Neuron (in vitro differentiated cells): ENCODE measurements around the gene THADA.

Experiments
- H2AFZ ChIP-seq: one replicate; pipeline ENCODE4 v1.6.1; 2013; ENCODE audit warnings: low read depth, mild to moderate bottlenecking, inconsistent platforms, low read length, moderate library complexity
- H3K27me3 ChIP-seq: one replicate; pipeline ENCODE4 v1.6.1; 2013; ENCODE audit warnings: low read length; ENCODE audit not compliant: insufficient read depth
- H3K36me3 ChIP-seq: one replicate; pipeline ENCODE4 v1.6.1; 2013; ENCODE audit warnings: low read length; ENCODE audit not compliant: insufficient read depth
- H3K4me1 ChIP-seq: one replicate; pipeline ENCODE4 v1.6.1; 2013; ENCODE audit warnings: low read length; ENCODE audit not compliant: insufficient read depth
- H3K4me3 ChIP-seq: 2 replicates; pipeline ENCODE4 v1.5.1; 2013; ENCODE audit warnings: mild to moderate bottlenecking, low read length, moderate library complexity
- H3K9me3 ChIP-seq: one replicate; pipeline ENCODE4 v1.6.1; 2013; ENCODE audit warnings: low read length

THADA gene

GRCh38 chr2:43493954-43494353, 101.9 kb downstream of the THADA start:
- H3K4me1 ChIP-seq: no peaks in the 10 kb centered on the region
- H2AFZ ChIP-seq: no peak overlapping the region
- H3K4me3 ChIP-seq: no peak overlapping the region
- H3K36me3 ChIP-seq: peaks cover 6% of the 10 kb centered on the region
- no peaks in the 10 kb centered on the region for H3K27me3 ChIP-seq
- H3K9me3 ChIP-seq: no peaks in the 10 kb centered on the region

GRCh38 chr2:43491065-43491639, 104.7 kb downstream of the THADA start:
- Histone ChIP-seq H3K4me3 (no peak overlapping the region), H3K4me1 (no peaks in the 10 kb centered on the region), H3K9me3 (no peaks in the 10 kb centered on the region), H2AFZ (no peak overlapping the region), H3K27me3 (no peaks in the 10 kb centered on the region), H3K36me3 (no peaks in the 10 kb centered on the region)

GRCh38 chr2:43490252-43490786, 105.5 kb downstream of the THADA start:
- no peaks in the 10 kb centered on the region for H3K36me3 ChIP-seq
- no peaks in the 10 kb centered on the region for H3K27me3 ChIP-seq
- no peak overlapping the region for H3K4me3 ChIP-seq
- no peaks in the 10 kb centered on the region for H3K9me3 ChIP-seq
- no peak overlapping the region for H2AFZ ChIP-seq
- H3K4me1 ChIP-seq: no peaks in the 10 kb centered on the region

GRCh38 chr2:43488737-43489136, 107.1 kb downstream of the THADA start:
- Histone ChIP-seq H3K36me3 (no peaks in the 10 kb centered on the region), H3K4me3 (no peak overlapping the region), H2AFZ (no peak overlapping the region), H3K27me3 (no peaks in the 10 kb centered on the region), H3K9me3 (no peaks in the 10 kb centered on the region), H3K4me1 (peaks cover 3% of the 10 kb centered on the region)

- H3K4me1 ChIP-seq: peaks cover 3% of the 10 kb centered on the region
- no peaks in the 10 kb centered on the region for H3K9me3 ChIP-seq
- H3K4me3 ChIP-seq: no peak overlapping the region
- H3K27me3 ChIP-seq: no peaks in the 10 kb centered on the region
- H2AFZ ChIP-seq: no peak overlapping the region
- H3K36me3 ChIP-seq: no peaks in the 10 kb centered on the region
Measured at GRCh38 chr2:43486603-43487002, 109.2 kb downstream of the THADA start.

GRCh38 chr2:43484323-43484930, 111.4 kb downstream of the THADA start:
- Histone ChIP-seq H3K27me3 (no peaks in the 10 kb centered on the region), H3K4me3 (no peak overlapping the region), H3K36me3 (no peaks in the 10 kb centered on the region), H2AFZ (no peak overlapping the region), H3K4me1 (peaks cover 6% of the 10 kb centered on the region), H3K9me3 (no peaks in the 10 kb centered on the region)

GRCh38 chr2:43482961-43483360, 112.9 kb downstream of the THADA start:
- no peaks in the 10 kb centered on the region for H3K27me3 ChIP-seq
- H3K4me3 ChIP-seq: no peak overlapping the region
- no peaks in the 10 kb centered on the region for H3K36me3 ChIP-seq
- H3K4me1 ChIP-seq: peaks cover 6% of the 10 kb centered on the region
- H2AFZ ChIP-seq: no peak overlapping the region
- H3K9me3 ChIP-seq: no peaks in the 10 kb centered on the region

GRCh38 chr2:43481927-43482542, 113.8 kb downstream of the THADA start:
- Histone ChIP-seq H3K27me3 (no peaks in the 10 kb centered on the region), H3K36me3 (no peaks in the 10 kb centered on the region), H3K4me3 (no peak overlapping the region), H3K4me1 (peaks cover 6% of the 10 kb centered on the region), H3K9me3 (no peaks in the 10 kb centered on the region), H2AFZ (no peak overlapping the region)

GRCh38 chr2:43480874-43481273, 115.0 kb downstream of the THADA start:
- Histone ChIP-seq H3K36me3 (no peaks in the 10 kb centered on the region), H3K4me3 (no peak overlapping the region), H2AFZ (no peak overlapping the region)

GRCh38 chr2:43478412-43479086, 117.3 kb downstream of the THADA start:
- Histone ChIP-seq H3K9me3 (no peaks in the 10 kb centered on the region), H2AFZ (no peak overlapping the region), H3K4me3 (no peak overlapping the region), H3K4me1 (peaks cover 3% of the 10 kb centered on the region), H3K27me3 (no peaks in the 10 kb centered on the region), H3K36me3 (no peaks in the 10 kb centered on the region)

More at GRCh38 chr2:43480874-43481273, 115.0 kb downstream of the THADA start:
- Histone ChIP-seq H3K27me3 (no peaks in the 10 kb centered on the region), H3K4me1 (peaks cover 6% of the 10 kb centered on the region), H3K9me3 (no peaks in the 10 kb centered on the region)

- H3K27me3 ChIP-seq: no peaks in the 10 kb centered on the region
- H3K9me3 ChIP-seq: no peaks in the 10 kb centered on the region
- H3K4me1 ChIP-seq: peaks cover 2% of the 10 kb centered on the region
- no peak overlapping the region for H2AFZ ChIP-seq
- no peak overlapping the region for H3K4me3 ChIP-seq
- H3K36me3 ChIP-seq: no peaks in the 10 kb centered on the region
Measured at GRCh38 chr2:43475922-43476321, 119.9 kb downstream of the THADA start.

- Histone ChIP-seq H3K4me3 (no peak overlapping the region), H3K27me3 (no peaks in the 10 kb centered on the region), H3K4me1 (no peaks in the 10 kb centered on the region), H2AFZ (no peak overlapping the region), H3K9me3 (no peaks in the 10 kb centered on the region), H3K36me3 (no peaks in the 10 kb centered on the region)
Measured at GRCh38 chr2:43475137-43475846, 120.5 kb downstream of the THADA start.

GRCh38 chr2:43474273-43474672, 121.6 kb downstream of the THADA start:
- Histone ChIP-seq H2AFZ (no peak overlapping the region), H3K9me3 (no peaks in the 10 kb centered on the region), H3K27me3 (no peaks in the 10 kb centered on the region), H3K4me3 (no peak overlapping the region), H3K36me3 (no peaks in the 10 kb centered on the region), H3K4me1 (peaks cover under 1% of the 10 kb centered on the region)
